K562 (cell line): ENCODE data around the gene ZDHHC14. TPM values are rescaled to one million over a fixed set of nuclear protein-coding genes. Genes with fewer than 3 reads are reported as not detected.

Experiments used
- ATAC-seq: fragments of 200-7000 bp; cut with Tn5 transposase; 3 replicates; pipeline ENCODE4 v1.9.1; 2020; ENCODE audit warnings: moderate library complexity
- BruUV-seq: library from RNA; stranded (reverse); fragments of 400-500 nt; replicated peaks from 2 replicates; lab custom pipeline; 2021; lab: Mats Ljungman, UMichigan
- CTCF ChIA-PET: fragments of 300-600 bp; formaldehyde crosslinking; extraction: SDS; loops from one replicate; lab custom pipeline; 2021; ENCODE audit warnings: low intra/inter-chr PET ratio; lab: Yijun Ruan, JAX
- POLR2A ChIA-PET: fragments of 300-600, 350-650 bp; sonication (Branson Sonifier 250); formaldehyde crosslinking; extraction: SDS; loops from one replicate; lab custom pipeline; 2021; ENCODE audit warnings: antibody characterized with exemption, inconsistent platforms; lab: Yijun Ruan, JAX
- DNase-seq, 4 experiments: peaks; one replicate each; pipeline versions ENCODE4 v3.0.0 to v3.0.0-alpha.2; 2011 to 2018; ENCODE audit warnings: low spot score in 3 of 4, mixed read lengths in 3 of 4; ENCODE audit errors: extremely low read depth in 1 of 4
- FAIRE-seq: peaks from 2 replicates; lab custom pipeline; 2011; peaks lifted over from hg19 to GRCh38; lab: Jason Lieb, UNC
- H2AFZ ChIP-seq: 2 replicates; pipeline ENCODE4 v1.6.0; 2011; ENCODE audit warnings: low read depth, low read length, control low read depth, inconsistent platforms
- H3K27ac ChIP-seq: fragments of 200-600 bp; 3 replicates; pipeline ENCODE4 v1.8.0; 2011; ENCODE audit warnings: low read depth, mild to moderate bottlenecking, control low read depth, inconsistent platforms, low read length, moderate library complexity, mixed read lengths; ENCODE audit errors: extremely low read depth
- H3K27me3 ChIP-seq, 2 experiments: fragments of 300-600 bp in 1 of 2; 2 replicates in 1 of 2; 3 replicates in 1 of 2; pipeline versions ENCODE4 v1.6.0 to v1.8.0; 2011; ENCODE audit warnings: inconsistent platforms in 2 of 2, low read length in 2 of 2, mild to moderate bottlenecking in 1 of 2, mixed read lengths in 1 of 2, moderate library complexity in 1 of 2; ENCODE audit not compliant: control insufficient read depth in 2 of 2, insufficient read depth in 2 of 2
- H3K36me3 ChIP-seq: fragments of 300-600 bp; 3 replicates; pipeline ENCODE4 v1.8.0; 2011; ENCODE audit warnings: mild to moderate bottlenecking, low read length, inconsistent platforms; ENCODE audit not compliant: control insufficient read depth, insufficient read depth
- H3K4me1 ChIP-seq, 2 experiments: fragments of 200-600 bp in 1 of 2; replicated peaks in 1 of 2; 2 replicates in 1 of 2; 3 replicates in 1 of 2; pipeline versions ENCODE4 v1.5.1 to v1.8.0; 2011; ENCODE audit warnings: inconsistent platforms in 2 of 2, low read length in 2 of 2, mild to moderate bottlenecking in 1 of 2, mixed read lengths in 1 of 2, moderate library complexity in 1 of 2; ENCODE audit not compliant: control insufficient read depth in 2 of 2, insufficient read depth in 2 of 2
- H3K4me2 ChIP-seq: 2 replicates; pipeline ENCODE4 v1.6.1; 2011; ENCODE audit warnings: low read length, control low read depth, inconsistent platforms, mixed read lengths; ENCODE audit not compliant: insufficient read depth
- H3K4me3 ChIP-seq: fragments of 200-600 bp; sonication (generic), shearing (Covaris generic); 2 replicates; pipeline ENCODE4 v1.5.1; 2016; ENCODE audit warnings: control low read depth, inconsistent platforms
- H3K79me2 ChIP-seq: fragments of 200-600 bp; 3 replicates; pipeline ENCODE4 v1.8.0; 2011; ENCODE audit warnings: low read length, inconsistent platforms; ENCODE audit not compliant: control insufficient read depth, insufficient read depth
- H3K9ac ChIP-seq, 2 experiments: 2 replicates each; pipeline versions ENCODE4 v1.6.0 to v1.6.1; 2011; ENCODE audit warnings: low read depth in 2 of 2, low read length in 2 of 2, control low read depth in 1 of 2, inconsistent platforms in 1 of 2, mild to moderate bottlenecking in 1 of 2, mixed read lengths in 1 of 2; ENCODE audit not compliant: insufficient read depth in 1 of 2
- H3K9me1 ChIP-seq: one replicate; pipeline ENCODE4 v1.6.0; 2011; ENCODE audit warnings: inconsistent platforms, mild to moderate bottlenecking, low read length, moderate library complexity; ENCODE audit not compliant: control insufficient read depth, insufficient read depth
- H3K9me3 ChIP-seq: replicated peaks from 2 replicates; pipeline ENCODE4 v1.5.1; 2011; ENCODE audit warnings: low read depth, low read length, inconsistent platforms; ENCODE audit not compliant: control insufficient read depth, insufficient read depth
- H4K20me1 ChIP-seq: replicated peaks from 2 replicates; pipeline ENCODE4 v1.6.1; 2011; ENCODE audit warnings: low read length, inconsistent platforms, mixed read lengths; ENCODE audit not compliant: control insufficient read depth, insufficient read depth
- HCFC1 ChIP-seq: IDR thresholded peaks from 2 replicates; pipeline ENCODE4 v1.6.1; 2012; ENCODE audit warnings: low read depth, low read length, improper control_type of control experiment
- HOXB6 ChIP-seq: fragments of 250-450 bp; sonication (Bioruptor Pico); IDR thresholded peaks from 2 replicates; pipeline ENCODE4 v1.5.1; 2022; ENCODE audit warnings: mild to moderate bottlenecking, borderline replicate concordance
- KAT7 ChIP-seq: sonication (generic); formaldehyde crosslinking; IDR thresholded peaks from 2 replicates; pipeline ENCODE4 v1.8.0; 2022; ENCODE audit warnings: missing genetic modification reagents, mild to moderate bottlenecking, borderline replicate concordance
- KLF13 ChIP-seq: fragments of 450-650 bp; IDR thresholded peaks from 2 replicates; pipeline ENCODE4 v1.6.1; 2016; ENCODE audit warnings: missing genetic modification characterization, low read depth, mild to moderate bottlenecking, missing compliant biosample characterization, moderate library complexity, borderline replicate concordance
- MAFG ChIP-seq: fragments of 450-650 bp; conservative IDR thresholded peaks from 2 replicates; pipeline ENCODE4 v1.6.1; 2016; ENCODE audit warnings: missing genetic modification characterization, missing compliant biosample characterization
- NCOA6 ChIP-seq: fragments of 450-650 bp; IDR thresholded peaks from 2 replicates; pipeline ENCODE4 v1.6.1; 2017; ENCODE audit warnings: mild to moderate bottlenecking
- NFRKB ChIP-seq: fragments of 450-650 bp; IDR thresholded peaks from 2 replicates; pipeline ENCODE4 v1.6.1; 2016; ENCODE audit warnings: low read depth
- SMAD3 ChIP-seq: fragments of 450-650 bp; formaldehyde crosslinking; conservative IDR thresholded peaks from 2 replicates; pipeline ENCODE4 v1.4.0; 2020; ENCODE audit warnings: mild to moderate bottlenecking
- SMAD4 ChIP-seq: fragments of 250-450 bp; sonication (Bioruptor Pico); conservative IDR thresholded peaks from 2 replicates; pipeline ENCODE4 v1.8.0; 2021; ENCODE audit warnings: inconsistent platforms, mild to moderate bottlenecking, moderate library complexity
- ZEB2 ChIP-seq: fragments of 450-650 bp; IDR thresholded peaks from 2 replicates; pipeline ENCODE4 v1.6.1; 2016
- ZFX ChIP-seq: sonication (generic); formaldehyde crosslinking; IDR thresholded peaks from 2 replicates; pipeline ENCODE4 v1.8.0; 2022; ENCODE audit warnings: mild to moderate bottlenecking, missing genetic modification reagents, moderate library complexity
- ZNF239 ChIP-seq: fragments of 250-450 bp; sonication (Bioruptor Pico); IDR thresholded peaks from 2 replicates; pipeline ENCODE4 v1.4.0; 2020; ENCODE audit warnings: mild to moderate bottlenecking
- WGBS: fragments of 100-300 bp; shearing (Covaris generic); methylation state at CpG from one replicate; pipeline ENCODE4 v1.1.6; 2016; ENCODE audit warnings: low coverage, mixed read lengths; ENCODE audit not compliant: insufficient coverage; ENCODE audit errors: missing lambda C conversion rate; 5-methylcytosine and 5-hydroxymethylcytosine counted together
- in situ Hi-C: fragments of 300-500 bp; cut with MboI; formaldehyde crosslinking; loops from 4 replicates; pipeline ENCODE4 v1.15.0; 2018; ENCODE audit warnings: inconsistent platforms, mixed read lengths
- intact Hi-C: fragments of 100-400 bp; cut with micrococcal nuclease; formaldehyde crosslinking; loops from 2 replicates; pipeline ENCODE4 v1.14.2; 2022
- polyA plus RNA-seq, 8 experiments: library from polyadenylated mRNA; depleted of rRNA in 4 of 8; stranded (reverse) in 5 of 8; unstranded in 3 of 8; fragments of >200 nt; fragmentation: Nextera tagmentation in 2 of 8; fragmentation: Illumina TruSeq in 1 of 8; extraction: Ambion mirVana in 2 of 8; extraction: Trizol in 1 of 8; gene quantifications; 2 replicates each; pipeline versions ENCODE4 v1.2.1 to v1.2.3, GENCODE V29; 2011 to 2014; ENCODE audit warnings: inconsistent platforms in 1 of 8, missing spikeins in 1 of 8
- total RNA-seq, 7 experiments: library from RNA; depleted of rRNA in 6 of 7; stranded (reverse); fragments of >200 nt in 6 of 7; fragmentation: Illumina TruSeq in 2 of 7; extraction: Trizol in 2 of 7; gene quantifications; 2 replicates each; pipeline versions ENCODE4 v1.2.1 to v1.2.3, GENCODE V29; 2011 to 2021; ENCODE audit warnings: low replicate concordance in 1 of 7
- TF ChIP-seq, protein P1 (sequence below): sonication (generic); formaldehyde crosslinking; IDR thresholded peaks from 2 replicates; pipeline ENCODE4 v1.8.0; 2022; ENCODE audit warnings: mild to moderate bottlenecking, low read depth, missing genetic modification reagents
- TF ChIP-seq, protein P2 (sequence below): IDR thresholded peaks from 3 replicates; pipeline ENCODE4 v1.6.1; 2011; ENCODE audit warnings: borderline replicate concordance, mild to moderate bottlenecking; ENCODE audit not compliant: insufficient read length, insufficient read depth
- TF ChIP-seq, protein P3 (sequence below): fragments of 450-650 bp; IDR thresholded peaks from 2 replicates; pipeline ENCODE4 v1.6.1; 2016; ENCODE audit warnings: antibody characterized with exemption

The ZDHHC14 gene
- total and polyA plus RNA-seq, 9 of the 15 experiments (the other 6 are each of a cell fraction or from before 2014, with no cell fraction given), result 0.92 to 23.1 (median 13.8) TPM

DNA sequence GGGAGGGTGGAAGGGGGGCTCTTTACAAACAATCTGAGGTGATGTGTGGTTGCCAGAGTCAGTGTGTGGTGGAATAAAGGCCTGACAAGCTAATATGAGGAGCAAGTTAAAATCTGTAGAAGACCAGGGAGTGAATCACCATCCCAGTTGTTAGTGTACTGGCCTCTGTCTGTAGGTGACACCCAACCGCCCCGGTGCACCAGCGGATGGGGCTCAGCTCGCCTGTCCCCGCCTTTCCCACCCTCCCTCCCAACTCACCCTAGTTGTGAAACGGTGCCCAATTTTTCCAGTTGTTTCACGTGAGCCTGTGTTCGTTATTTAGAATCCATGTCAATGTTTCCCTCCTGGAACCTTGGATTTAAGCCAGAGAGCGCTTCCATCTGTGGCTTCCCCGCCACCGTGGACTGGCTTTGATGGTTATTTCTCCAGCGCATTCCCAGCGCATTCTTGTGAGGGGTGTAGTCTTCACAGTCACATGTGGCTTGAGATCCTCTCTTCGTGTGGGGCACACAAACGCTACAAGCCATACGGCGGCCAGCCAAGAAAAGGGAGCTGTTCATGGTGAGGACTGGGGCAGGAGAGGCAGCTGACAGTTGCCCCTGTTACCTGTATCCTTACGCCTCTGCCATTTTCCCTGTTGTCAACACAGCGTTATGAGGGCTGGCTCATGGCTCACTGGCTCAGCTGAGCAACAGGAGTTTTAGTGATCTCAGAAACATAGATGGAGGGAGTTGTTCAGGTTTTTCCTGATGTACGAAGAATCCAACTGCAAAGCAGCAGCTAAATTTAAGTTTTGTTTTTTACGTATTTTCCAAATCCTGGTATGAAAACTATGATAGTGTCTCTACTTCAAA lies 137.6 kb downstream of the ZDHHC14 start (continued):
- TF ChIP-seq, protein P1, sequence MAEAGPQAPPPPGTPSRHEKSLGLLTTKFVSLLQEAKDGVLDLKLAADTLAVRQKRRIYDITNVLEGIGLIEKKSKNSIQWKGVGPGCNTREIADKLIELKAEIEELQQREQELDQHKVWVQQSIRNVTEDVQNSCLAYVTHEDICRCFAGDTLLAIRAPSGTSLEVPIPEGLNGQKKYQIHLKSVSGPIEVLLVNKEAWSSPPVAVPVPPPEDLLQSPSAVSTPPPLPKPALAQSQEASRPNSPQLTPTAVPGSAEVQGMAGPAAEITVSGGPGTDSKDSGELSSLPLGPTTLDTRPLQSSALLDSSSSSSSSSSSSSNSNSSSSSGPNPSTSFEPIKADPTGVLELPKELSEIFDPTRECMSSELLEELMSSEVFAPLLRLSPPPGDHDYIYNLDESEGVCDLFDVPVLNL, result no peak
- peak; percentile 91; the same call in 1 of the 2 replicates for TF ChIP-seq KAT7
- TF ChIP-seq KLF13 (tag), result 0 out of 2 replicates have a peak, but pooled peaks have one; percentile 50
- TF ChIP-seq ZFX (CRISPR knock-in tag), result peak; percentile 16; the same call in 1 of the 2 replicates
- TF ChIP-seq SMAD4 (CRISPR knock-in tag), result peak; percentile 84

DNA sequence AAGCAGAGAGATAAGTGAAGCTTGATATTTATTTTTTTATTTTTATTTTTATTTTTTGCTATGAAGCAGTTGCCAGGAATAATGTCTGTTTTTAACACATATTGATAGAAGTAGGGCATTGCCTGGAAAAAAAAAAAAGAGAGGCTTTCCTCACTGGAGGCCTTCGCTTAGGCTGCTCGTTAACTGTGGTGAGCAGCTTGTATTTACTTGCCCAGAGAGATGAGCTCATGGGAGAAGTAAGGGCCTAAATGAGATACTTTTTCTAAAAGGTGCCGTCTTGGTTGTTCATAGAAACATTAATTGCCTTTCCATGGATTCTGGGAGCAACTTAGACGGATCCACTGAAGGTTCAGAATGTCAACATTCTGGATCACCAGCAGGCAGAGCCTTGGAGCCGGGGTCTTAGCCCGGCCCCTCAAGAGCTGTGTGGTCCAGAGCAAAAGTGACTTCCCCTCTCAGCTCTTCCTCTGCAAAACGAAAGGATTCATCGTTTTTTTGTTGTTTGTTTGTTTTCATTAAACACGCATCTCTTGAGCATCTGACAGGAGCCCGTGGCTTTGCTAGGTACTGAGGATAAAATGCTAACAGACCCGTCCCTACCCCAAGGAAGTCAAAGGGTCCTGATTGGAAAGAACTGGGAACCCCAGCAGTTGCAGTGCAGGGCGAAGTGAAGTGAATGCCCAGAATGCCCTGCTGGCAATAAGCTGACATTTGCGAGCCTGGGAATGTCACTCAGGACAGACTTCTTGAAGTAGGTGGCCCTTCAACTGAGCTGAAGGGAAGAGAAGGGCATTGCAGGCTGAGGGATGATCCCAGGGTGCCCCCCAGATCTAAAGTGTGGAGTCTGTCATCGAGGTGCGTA lies 138.5 kb downstream of the ZDHHC14 start:
- intact Hi-C loops (loop anchor here (5.0 to 10.0 kb wide), 4 partner anchors 78 to 1875 kb away; partner anchors contain the start of gene ZDHHC14), in situ Hi-C loops (no loop called here)
- ChIA-PET POLR2A (interaction anchor here (0.6 to 2.6 kb wide), 17 partner anchors 8 to 426 kb away, joined by 3 to 13 read pairs (median 5); partner anchors contain the start of gene TMEM242), CTCF (no interaction called here)
- DNase-seq (peak in 1 of 4 experiments; percentile 39), FAIRE-seq (no peak), ATAC-seq (no peak)
- H3K4me3 ChIP-seq, result no peak overlapping the region
- BruUV-seq, result no TSS peak
- 63% methylated on average over 15 of the region's 15 CpGs for WGBS
- H3K27me3 ChIP-seq, result no peaks in the 10 kb centered on the region
- peaks cover 3% of the 10 kb centered on the region; the same call in 1 of the 3 replicates for H3K36me3 ChIP-seq
- H3K9ac ChIP-seq, result peak overlapping the region; percentile 70 to 81; a peak in 3 of 4 replicates
- no peaks in the 10 kb centered on the region for H3K9me1 ChIP-seq
- H3K4me2 ChIP-seq, result peak overlapping the region; percentile 82
- H3K9me3 ChIP-seq, result no peaks in the 10 kb centered on the region
- H3K4me1 ChIP-seq, result peaks cover 54 to 63% of the 10 kb centered on the region in 2 experiments
- H2AFZ ChIP-seq, result peak overlapping the region; percentile 91
- H3K79me2 ChIP-seq, result peaks cover 62% of the 10 kb centered on the region
- H3K27ac ChIP-seq, result peak overlapping the region; percentile 84
- H4K20me1 ChIP-seq, result no peaks in the 10 kb centered on the region
- TF ChIP-seq NFRKB (0 out of 2 replicates have a peak, but pooled peaks have one; percentile 8), NCOA6 (no peak), HOXB6 (CRISPR knock-in tag) (no peak), ZNF239 (no peak), SMAD3 (CRISPR knock-in tag) (no peak), MAFG (tag) (no peak), ZEB2 (0 out of 2 replicates have a peak, but pooled peaks have one; percentile 11), HCFC1 (no peak)
- TF ChIP-seq, protein P2, sequence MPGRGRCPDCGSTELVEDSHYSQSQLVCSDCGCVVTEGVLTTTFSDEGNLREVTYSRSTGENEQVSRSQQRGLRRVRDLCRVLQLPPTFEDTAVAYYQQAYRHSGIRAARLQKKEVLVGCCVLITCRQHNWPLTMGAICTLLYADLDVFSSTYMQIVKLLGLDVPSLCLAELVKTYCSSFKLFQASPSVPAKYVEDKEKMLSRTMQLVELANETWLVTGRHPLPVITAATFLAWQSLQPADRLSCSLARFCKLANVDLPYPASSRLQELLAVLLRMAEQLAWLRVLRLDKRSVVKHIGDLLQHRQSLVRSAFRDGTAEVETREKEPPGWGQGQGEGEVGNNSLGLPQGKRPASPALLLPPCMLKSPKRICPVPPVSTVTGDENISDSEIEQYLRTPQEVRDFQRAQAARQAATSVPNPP, result no peak
- TF ChIP-seq, protein P3, sequence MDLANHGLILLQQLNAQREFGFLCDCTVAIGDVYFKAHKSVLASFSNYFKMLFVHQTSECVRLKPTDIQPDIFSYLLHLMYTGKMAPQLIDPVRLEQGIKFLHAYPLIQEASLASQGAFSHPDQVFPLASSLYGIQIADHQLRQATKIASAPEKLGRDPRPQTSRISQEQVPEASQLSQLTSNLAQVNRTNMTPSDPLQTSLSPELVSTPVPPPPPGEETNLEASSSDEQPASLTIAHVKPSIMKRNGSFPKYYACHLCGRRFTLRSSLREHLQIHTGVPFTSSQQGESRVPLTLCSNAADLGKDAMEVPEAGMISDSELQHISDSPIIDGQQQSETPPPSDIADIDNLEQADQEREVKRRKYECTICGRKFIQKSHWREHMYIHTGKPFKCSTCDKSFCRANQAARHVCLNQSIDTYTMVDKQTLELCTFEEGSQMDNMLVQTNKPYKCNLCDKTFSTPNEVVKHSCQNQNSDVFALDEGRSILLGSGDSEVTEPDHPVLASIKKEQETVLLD, result 0 out of 2 replicates have a peak, but pooled peaks have one; percentile 50
